Liver (tissue), 3 donors: ENCODE results near the gene INPP4B.

Experiments used
- EGR1 ChIP-seq, 2 donors: IDR thresholded peaks; 2 replicates each; pipeline ENCODE4 v1.6.1; 2016 to 2018; ENCODE audit warnings: antibody characterized with exemption in 2 of 2, low read depth in 2 of 2
- GABPA ChIP-seq, 2 donors: IDR thresholded peaks in 1 of 2; conservative IDR thresholded peaks in 1 of 2; 2 replicates each; pipeline ENCODE4 v1.6.1; 2016; ENCODE audit warnings: antibody characterized with exemption in 2 of 2, mild to moderate bottlenecking in 1 of 2, moderate library complexity in 1 of 2
- JUND ChIP-seq, 2 donors: IDR thresholded peaks; 2 replicates each; pipeline ENCODE4 v1.6.1; 2016; ENCODE audit warnings: antibody characterized with exemption in 2 of 2
- RAD21 ChIP-seq, 2 donors: IDR thresholded peaks; 2 replicates each; pipeline ENCODE4 v1.6.1; 2016; ENCODE audit warnings: antibody characterized with exemption in 2 of 2, mild to moderate bottlenecking in 2 of 2
- TAF1 ChIP-seq: conservative IDR thresholded peaks from 2 replicates; pipeline ENCODE4 v1.6.1; 2016; ENCODE audit warnings: antibody characterized with exemption, mild to moderate bottlenecking
- TF ChIP-seq, protein P1 (sequence below): fragments of 150-350 bp; IDR thresholded peaks from 2 replicates; pipeline ENCODE4 v1.5.1; 2017; ENCODE audit warnings: improper control_type of control experiment, low read depth, low read length; ENCODE audit not compliant: missing input control
- TF ChIP-seq, protein P2 (sequence below): IDR thresholded peaks from 2 replicates; pipeline ENCODE4 v1.6.1; 2016; ENCODE audit warnings: antibody characterized with exemption, mild to moderate bottlenecking
- TF ChIP-seq, protein P3 (sequence below): IDR thresholded peaks from 2 replicates; pipeline ENCODE4 v1.6.1; 2016; ENCODE audit warnings: antibody characterized with exemption
- donor health status: healthy.
- donor health status: healthy.

DNA sequence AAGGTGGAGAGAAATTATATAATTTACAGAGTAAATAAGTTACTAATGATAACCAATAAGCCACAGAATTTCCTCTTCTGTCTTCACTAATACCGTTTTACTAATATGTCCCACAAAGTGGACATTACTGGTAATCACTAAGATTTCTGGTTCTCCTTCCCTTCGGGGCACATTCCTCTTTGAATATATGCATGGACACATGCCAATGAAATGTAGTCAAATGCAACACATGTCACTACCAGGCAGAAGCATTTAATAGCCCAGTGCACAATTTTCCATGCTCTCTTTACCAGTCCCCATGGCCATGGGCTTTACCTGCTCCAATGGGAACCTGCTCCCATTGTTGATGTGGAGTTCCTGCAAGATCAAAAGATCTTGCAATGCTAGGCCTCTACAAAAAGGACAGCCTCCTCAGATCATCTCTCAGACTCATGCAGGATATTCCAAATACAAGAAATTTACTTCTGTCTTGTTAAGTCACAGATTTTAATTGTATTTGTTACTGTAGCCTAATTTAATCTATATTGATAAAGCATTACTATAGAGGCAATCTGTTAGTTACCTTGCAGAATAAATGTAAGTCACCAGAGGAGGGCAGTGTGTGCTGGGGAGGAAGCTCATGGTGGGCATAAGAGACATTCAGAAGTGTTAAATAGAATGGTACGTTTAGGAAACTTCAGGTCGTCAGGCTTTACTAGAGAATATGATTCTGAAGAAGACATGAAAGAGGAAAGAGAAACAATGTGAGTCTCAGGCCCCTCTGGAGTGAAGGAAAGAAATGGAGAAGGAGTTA is 37.1 kb upstream of the INPP4B start:
- TF ChIP-seq, protein P1, sequence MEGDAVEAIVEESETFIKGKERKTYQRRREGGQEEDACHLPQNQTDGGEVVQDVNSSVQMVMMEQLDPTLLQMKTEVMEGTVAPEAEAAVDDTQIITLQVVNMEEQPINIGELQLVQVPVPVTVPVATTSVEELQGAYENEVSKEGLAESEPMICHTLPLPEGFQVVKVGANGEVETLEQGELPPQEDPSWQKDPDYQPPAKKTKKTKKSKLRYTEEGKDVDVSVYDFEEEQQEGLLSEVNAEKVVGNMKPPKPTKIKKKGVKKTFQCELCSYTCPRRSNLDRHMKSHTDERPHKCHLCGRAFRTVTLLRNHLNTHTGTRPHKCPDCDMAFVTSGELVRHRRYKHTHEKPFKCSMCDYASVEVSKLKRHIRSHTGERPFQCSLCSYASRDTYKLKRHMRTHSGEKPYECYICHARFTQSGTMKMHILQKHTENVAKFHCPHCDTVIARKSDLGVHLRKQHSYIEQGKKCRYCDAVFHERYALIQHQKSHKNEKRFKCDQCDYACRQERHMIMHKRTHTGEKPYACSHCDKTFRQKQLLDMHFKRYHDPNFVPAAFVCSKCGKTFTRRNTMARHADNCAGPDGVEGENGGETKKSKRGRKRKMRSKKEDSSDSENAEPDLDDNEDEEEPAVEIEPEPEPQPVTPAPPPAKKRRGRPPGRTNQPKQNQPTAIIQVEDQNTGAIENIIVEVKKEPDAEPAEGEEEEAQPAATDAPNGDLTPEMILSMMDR = no peak
- TF ChIP-seq, protein P2, sequence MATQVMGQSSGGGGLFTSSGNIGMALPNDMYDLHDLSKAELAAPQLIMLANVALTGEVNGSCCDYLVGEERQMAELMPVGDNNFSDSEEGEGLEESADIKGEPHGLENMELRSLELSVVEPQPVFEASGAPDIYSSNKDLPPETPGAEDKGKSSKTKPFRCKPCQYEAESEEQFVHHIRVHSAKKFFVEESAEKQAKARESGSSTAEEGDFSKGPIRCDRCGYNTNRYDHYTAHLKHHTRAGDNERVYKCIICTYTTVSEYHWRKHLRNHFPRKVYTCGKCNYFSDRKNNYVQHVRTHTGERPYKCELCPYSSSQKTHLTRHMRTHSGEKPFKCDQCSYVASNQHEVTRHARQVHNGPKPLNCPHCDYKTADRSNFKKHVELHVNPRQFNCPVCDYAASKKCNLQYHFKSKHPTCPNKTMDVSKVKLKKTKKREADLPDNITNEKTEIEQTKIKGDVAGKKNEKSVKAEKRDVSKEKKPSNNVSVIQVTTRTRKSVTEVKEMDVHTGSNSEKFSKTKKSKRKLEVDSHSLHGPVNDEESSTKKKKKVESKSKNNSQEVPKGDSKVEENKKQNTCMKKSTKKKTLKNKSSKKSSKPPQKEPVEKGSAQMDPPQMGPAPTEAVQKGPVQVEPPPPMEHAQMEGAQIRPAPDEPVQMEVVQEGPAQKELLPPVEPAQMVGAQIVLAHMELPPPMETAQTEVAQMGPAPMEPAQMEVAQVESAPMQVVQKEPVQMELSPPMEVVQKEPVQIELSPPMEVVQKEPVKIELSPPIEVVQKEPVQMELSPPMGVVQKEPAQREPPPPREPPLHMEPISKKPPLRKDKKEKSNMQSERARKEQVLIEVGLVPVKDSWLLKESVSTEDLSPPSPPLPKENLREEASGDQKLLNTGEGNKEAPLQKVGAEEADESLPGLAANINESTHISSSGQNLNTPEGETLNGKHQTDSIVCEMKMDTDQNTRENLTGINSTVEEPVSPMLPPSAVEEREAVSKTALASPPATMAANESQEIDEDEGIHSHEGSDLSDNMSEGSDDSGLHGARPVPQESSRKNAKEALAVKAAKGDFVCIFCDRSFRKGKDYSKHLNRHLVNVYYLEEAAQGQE = no peak
- TF ChIP-seq TAF1 (no peak), EGR1 (IDR thresholded peaks at IDR 0.05; ENCODE audit: low read depth in 2 of 2) (no peak), RAD21 (IDR thresholded peaks at IDR 0.05) (peak; percentile 18 to 44), JUND (IDR thresholded peaks at IDR 0.05) (no peak), GABPA (IDR thresholded peaks at IDR 0.05 in 1 of 2, conservative IDR thresholded peaks at IDR 0.05 in 1 of 2) (no peak)
- TF ChIP-seq, protein P3, sequence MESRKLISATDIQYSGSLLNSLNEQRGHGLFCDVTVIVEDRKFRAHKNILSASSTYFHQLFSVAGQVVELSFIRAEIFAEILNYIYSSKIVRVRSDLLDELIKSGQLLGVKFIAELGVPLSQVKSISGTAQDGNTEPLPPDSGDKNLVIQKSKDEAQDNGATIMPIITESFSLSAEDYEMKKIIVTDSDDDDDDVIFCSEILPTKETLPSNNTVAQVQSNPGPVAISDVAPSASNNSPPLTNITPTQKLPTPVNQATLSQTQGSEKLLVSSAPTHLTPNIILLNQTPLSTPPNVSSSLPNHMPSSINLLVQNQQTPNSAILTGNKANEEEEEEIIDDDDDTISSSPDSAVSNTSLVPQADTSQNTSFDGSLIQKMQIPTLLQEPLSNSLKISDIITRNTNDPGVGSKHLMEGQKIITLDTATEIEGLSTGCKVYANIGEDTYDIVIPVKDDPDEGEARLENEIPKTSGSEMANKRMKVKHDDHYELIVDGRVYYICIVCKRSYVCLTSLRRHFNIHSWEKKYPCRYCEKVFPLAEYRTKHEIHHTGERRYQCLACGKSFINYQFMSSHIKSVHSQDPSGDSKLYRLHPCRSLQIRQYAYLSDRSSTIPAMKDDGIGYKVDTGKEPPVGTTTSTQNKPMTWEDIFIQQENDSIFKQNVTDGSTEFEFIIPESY = no peak
